WTC11 (cell line): Measurements from ENCODE around the gene FCHO1. TPM values are rescaled to one million over a fixed set of nuclear protein-coding genes. Genes with fewer than 3 reads are reported as not detected.
A peak's percentile ranks its signal among the peaks of the same experiment; 100 is the strongest.

ENCODE experiments used
- ATF6 ChIP-seq: sonication (generic); formaldehyde crosslinking; IDR thresholded peaks from 2 replicates; pipeline ENCODE4 v1.8.1; 2023; ENCODE audit warnings: mild to moderate bottlenecking, missing genetic modification reagents
- CDX4 ChIP-seq: fragments of 250-450 bp; sonication (Bioruptor Pico); IDR thresholded peaks from 2 replicates; pipeline ENCODE4 v1.9.0; 2021; ENCODE audit warnings: moderate library complexity, mild to moderate bottlenecking, inconsistent platforms, borderline replicate concordance
- E2F1 ChIP-seq: sonication (generic); formaldehyde crosslinking; IDR thresholded peaks from 2 replicates; pipeline ENCODE4 v1.8.0; 2022; ENCODE audit warnings: mild to moderate bottlenecking, missing genetic modification reagents
- E2F4 ChIP-seq: sonication (generic); formaldehyde crosslinking; IDR thresholded peaks from 2 replicates; pipeline ENCODE4 v1.8.1; 2022; ENCODE audit warnings: low read depth, mild to moderate bottlenecking, moderate library complexity, missing genetic modification reagents, borderline replicate concordance
- EMX1 ChIP-seq: fragments of 250-450 bp; sonication (Bioruptor Pico); IDR thresholded peaks from 2 replicates; pipeline ENCODE4 v1.8.0; 2021; ENCODE audit warnings: mild to moderate bottlenecking
- ETV6 ChIP-seq: sonication (generic); formaldehyde crosslinking; IDR thresholded peaks from 2 replicates; pipeline ENCODE4 v1.8.1; 2022; ENCODE audit warnings: mild to moderate bottlenecking, missing genetic modification reagents
- FOXK1 ChIP-seq: sonication (generic); formaldehyde crosslinking; IDR thresholded peaks from 2 replicates; pipeline ENCODE4 v1.8.0; 2022; ENCODE audit warnings: mild to moderate bottlenecking, moderate library complexity, missing genetic modification reagents
- HMGA2 ChIP-seq: fragments of 250-450 bp; sonication (Bioruptor Pico); IDR thresholded peaks from 2 replicates; pipeline ENCODE4 v1.4.0; 2021; ENCODE audit warnings: mild to moderate bottlenecking, moderate library complexity
- IRF1 ChIP-seq: sonication (generic); formaldehyde crosslinking; IDR thresholded peaks from 2 replicates; pipeline ENCODE4 v1.8.0; 2023; ENCODE audit warnings: missing genetic modification reagents
- MLX ChIP-seq: sonication (generic); formaldehyde crosslinking; IDR thresholded peaks from 2 replicates; pipeline ENCODE4 v1.8.1; 2023; ENCODE audit warnings: mild to moderate bottlenecking, missing genetic modification reagents, moderate library complexity
- MXD4 ChIP-seq: fragments of 250-450 bp; sonication (Bioruptor Pico); IDR thresholded peaks from 2 replicates; pipeline ENCODE4 v1.8.0; 2021; ENCODE audit warnings: mild to moderate bottlenecking, moderate library complexity, borderline replicate concordance
- MYBL2 ChIP-seq: sonication (generic); formaldehyde crosslinking; IDR thresholded peaks from 2 replicates; pipeline ENCODE4 v1.8.1; 2023; ENCODE audit warnings: mild to moderate bottlenecking, moderate library complexity, missing genetic modification reagents
- NFYB ChIP-seq: sonication (generic); formaldehyde crosslinking; conservative IDR thresholded peaks from 2 replicates; pipeline ENCODE4 v1.8.0; 2022; ENCODE audit warnings: low read depth, missing genetic modification reagents
- PRDM15 ChIP-seq: sonication (generic); formaldehyde crosslinking; IDR thresholded peaks from 2 replicates; pipeline ENCODE4 v1.8.0; 2022; ENCODE audit warnings: missing genetic modification reagents
- SMAD3 ChIP-seq: sonication (generic); formaldehyde crosslinking; IDR thresholded peaks from 2 replicates; pipeline ENCODE4 v1.8.0; 2022; ENCODE audit warnings: missing genetic modification reagents, mild to moderate bottlenecking, borderline replicate concordance
- SOX15 ChIP-seq: fragments of 250-450 bp; sonication (Bioruptor Pico); IDR thresholded peaks from 2 replicates; pipeline ENCODE4 v1.9.0; 2021; ENCODE audit warnings: mild to moderate bottlenecking
- SP1 ChIP-seq: sonication (generic); formaldehyde crosslinking; conservative IDR thresholded peaks from 2 replicates; pipeline ENCODE4 v1.8.1; 2022; ENCODE audit warnings: missing genetic modification reagents
- TEAD1 ChIP-seq: sonication (generic); formaldehyde crosslinking; IDR thresholded peaks from 2 replicates; pipeline ENCODE4 v1.8.0; 2022; ENCODE audit warnings: mild to moderate bottlenecking, missing genetic modification reagents
- ZBTB21 ChIP-seq: sonication (generic); formaldehyde crosslinking; IDR thresholded peaks from 2 replicates; pipeline ENCODE4 v1.8.1; 2023; ENCODE audit warnings: mild to moderate bottlenecking, missing genetic modification reagents, borderline replicate concordance
- ZNF317 ChIP-seq: sonication (generic); formaldehyde crosslinking; IDR thresholded peaks from 2 replicates; pipeline ENCODE4 v1.8.1; 2023; ENCODE audit warnings: low read depth, mild to moderate bottlenecking, moderate library complexity, missing genetic modification reagents, borderline replicate concordance
- ZNF532 ChIP-seq: fragments of 250-450 bp; sonication (Bioruptor Pico); IDR thresholded peaks from 2 replicates; pipeline ENCODE4 v1.9.0; 2021; ENCODE audit warnings: mild to moderate bottlenecking, borderline replicate concordance
- ZSCAN18 ChIP-seq: fragments of 250-450 bp; sonication (Bioruptor Pico); IDR thresholded peaks from 2 replicates; pipeline ENCODE4 v2.1.2; 2022; ENCODE audit warnings: mild to moderate bottlenecking, moderate library complexity
- total RNA-seq: library from RNA; stranded (reverse); gene quantifications from 3 replicates; pipeline ENCODE4 v1.2.3, GENCODE V29; 2021

The FCHO1 gene
- total RNA-seq, 1 experiment from 2014 or later = 26.8 TPM

GRCh38 chr19:17706750-17707181 lies 44.5 kb upstream of the FCHO1 start (continued):
- TF ChIP-seq E2F4 (CRISPR knock-in tag) (no peak), TEAD1 (no peak), HMGA2 (CRISPR knock-in tag) (no peak), EMX1 (CRISPR knock-in tag) (no peak), ETV6 (CRISPR knock-in tag) (peak; percentile 30; the same call in 1 of the 2 replicates), E2F1 (CRISPR knock-in tag) (no peak), MLX (CRISPR knock-in tag) (no peak), MXD4 (no peak), CDX4 (CRISPR knock-in tag) (no peak), MYBL2 (CRISPR knock-in tag) (peak; percentile 49; the same call in 1 of the 2 replicates), ZNF532 (no peak), FOXK1 (CRISPR knock-in tag) (peak; percentile 80), ZBTB21 (CRISPR knock-in tag) (no peak), ATF6 (no peak), PRDM15 (CRISPR knock-in tag) (no peak), ZSCAN18 (CRISPR knock-in tag) (no peak), NFYB (CRISPR knock-in tag) (peak; percentile 63), SP1 (CRISPR knock-in tag) (peak; percentile 78), ZNF317 (no peak), SMAD3 (CRISPR knock-in tag) (no peak; the same call in 1 of the 2 replicates), SOX15 (CRISPR knock-in tag) (no peak), IRF1 (CRISPR knock-in tag) (no peak)
